Endothelial cell (in vitro differentiated cells): ENCODE measurements around the gene ZKSCAN1. TPM values are rescaled to one million over a fixed set of nuclear protein-coding genes. Genes with fewer than 3 reads are reported as not detected.

ENCODE experiments used
- DNase-seq: peaks from one replicate; pipeline ENCODE4 v3.0.0; 2021; ENCODE audit warnings: low spot score
- H3K27ac Mint-ChIP-seq: one replicate; pipeline ENCODE4 v1.8.0; 2021; ENCODE audit warnings: mixed read lengths, inconsistent platforms; ENCODE audit not compliant: unreplicated experiment
- H3K27me3 Mint-ChIP-seq: one replicate; pipeline ENCODE4 v1.8.0; 2021; ENCODE audit warnings: mild to moderate bottlenecking, moderate library complexity, mixed read lengths, inconsistent platforms; ENCODE audit not compliant: unreplicated experiment
- H3K36me3 Mint-ChIP-seq: one replicate; pipeline ENCODE4 v1.8.0; 2021; ENCODE audit warnings: mild to moderate bottlenecking, low read depth, mixed read lengths, inconsistent platforms; ENCODE audit not compliant: unreplicated experiment
- H3K4me1 Mint-ChIP-seq: one replicate; pipeline ENCODE4 v1.8.0; 2021; ENCODE audit warnings: mild to moderate bottlenecking, mixed read lengths, inconsistent platforms; ENCODE audit not compliant: unreplicated experiment
- H3K4me3 Mint-ChIP-seq: one replicate; pipeline ENCODE4 v1.8.0; 2021; ENCODE audit warnings: mild to moderate bottlenecking, mixed read lengths, inconsistent platforms; ENCODE audit not compliant: unreplicated experiment
- H3K9me3 Mint-ChIP-seq: one replicate; pipeline ENCODE4 v1.8.0; 2021; ENCODE audit warnings: mixed read lengths, inconsistent platforms; ENCODE audit not compliant: unreplicated experiment
- CTCF ChIP-seq: fragments of 200-600 bp; sonication (generic); IDR thresholded peaks from one replicate; pipeline ENCODE4 v1.5.0; 2021; ENCODE audit warnings: antibody characterized with exemption; ENCODE audit not compliant: unreplicated experiment
- total RNA-seq: library from RNA; stranded (reverse); fragmentation: NEBNext Ultra II Directional; extraction: Animal tissue kit (Norgen Biotek cat#: 25700); gene quantifications from one replicate; pipeline ENCODE4 v1.2.1, GENCODE V29; 2021; ENCODE audit not compliant: unreplicated experiment

ZKSCAN1 gene
- total RNA-seq, 1 donor from 2014 or later = 63.1 TPM

GRCh38 chr7:100021297-100021696, 5.9 kb downstream of the ZKSCAN1 start:
- H3K4me3 Mint-ChIP-seq = no peak overlapping the region
- DNase-seq = no peak
- no peaks in the 10 kb centered on the region for H3K9me3 Mint-ChIP-seq
- H3K27me3 Mint-ChIP-seq = peaks cover 7% of the 10 kb centered on the region
- no peak for TF ChIP-seq CTCF
- H3K36me3 Mint-ChIP-seq = peaks cover 39% of the 10 kb centered on the region
- no peak overlapping the region for H3K27ac Mint-ChIP-seq
- peaks cover 9% of the 10 kb centered on the region for H3K4me1 Mint-ChIP-seq

GRCh38 chr7:100022621-100023020, 7.2 kb downstream of the ZKSCAN1 start:
- H3K9me3 Mint-ChIP-seq = no peaks in the 10 kb centered on the region
- H3K36me3 Mint-ChIP-seq = peaks cover 36% of the 10 kb centered on the region
- no peak for TF ChIP-seq CTCF
- peaks cover 2% of the 10 kb centered on the region for H3K27me3 Mint-ChIP-seq
- peaks cover 4% of the 10 kb centered on the region for H3K4me1 Mint-ChIP-seq
- no peak overlapping the region for H3K4me3 Mint-ChIP-seq
- DNase-seq = no peak
- no peak overlapping the region for H3K27ac Mint-ChIP-seq

- H3K27ac Mint-ChIP-seq = no peak overlapping the region
- no peak for TF ChIP-seq CTCF
- no peak for DNase-seq
- H3K4me1 Mint-ChIP-seq = peaks cover 4% of the 10 kb centered on the region
- peaks cover 32% of the 10 kb centered on the region for H3K36me3 Mint-ChIP-seq
- H3K27me3 Mint-ChIP-seq = peaks cover 2% of the 10 kb centered on the region
- no peaks in the 10 kb centered on the region for H3K9me3 Mint-ChIP-seq
- H3K4me3 Mint-ChIP-seq = peak overlapping the region; percentile 54
Measured at GRCh38 chr7:100023526-100023925, 8.1 kb downstream of the ZKSCAN1 start.

- peaks cover 32% of the 10 kb centered on the region for H3K36me3 Mint-ChIP-seq
- H3K9me3 Mint-ChIP-seq = no peaks in the 10 kb centered on the region
- H3K27ac Mint-ChIP-seq = no peak overlapping the region
- peaks cover 4% of the 10 kb centered on the region for H3K4me1 Mint-ChIP-seq
- no peak overlapping the region for H3K4me3 Mint-ChIP-seq
- H3K27me3 Mint-ChIP-seq = peaks cover 2% of the 10 kb centered on the region
- DNase-seq = no peak
- no peak for TF ChIP-seq CTCF
Measured at GRCh38 chr7:100024020-100024619, 8.7 kb downstream of the ZKSCAN1 start.

- no peak for TF ChIP-seq CTCF
- Mint-ChIP-seq H3K9me3 (no peaks in the 10 kb centered on the region), H3K36me3 (peaks cover 42% of the 10 kb centered on the region), H3K27ac (no peak overlapping the region), H3K27me3 (peaks cover 2% of the 10 kb centered on the region), H3K4me3 (no peak overlapping the region), H3K4me1 (no peaks in the 10 kb centered on the region)
- no peak for DNase-seq
Measured at GRCh38 chr7:100027197-100027596, 11.8 kb downstream of the ZKSCAN1 start.
